SJSA1 (cell line): ENCODE measurements around the gene GPX8. TPM values are rescaled to one million over a fixed set of nuclear protein-coding genes. Genes with fewer than 3 reads are reported as not detected.

ENCODE experiments used
- DNase-seq, 2 experiments: peaks; one replicate each; pipeline ENCODE4 v3.0.0-alpha.2; 2015 to 2020; ENCODE audit warnings: low spot score in 2 of 2, low read depth in 1 of 2
- H3K27ac ChIP-seq: fragments of 250-450 bp; sonication (Bioruptor Pico); 2 replicates; pipeline ENCODE4 v1.5.1; 2020; ENCODE audit warnings: mild to moderate bottlenecking, moderate library complexity
- H3K27me3 ChIP-seq: fragments of 250-450 bp; sonication (Bioruptor Pico); replicated peaks from 2 replicates; pipeline ENCODE4 v1.5.1; 2020; ENCODE audit warnings: mild to moderate bottlenecking, moderate library complexity
- H3K36me3 ChIP-seq: fragments of 250-450 bp; sonication (Bioruptor Pico); 2 replicates; pipeline ENCODE4 v1.5.1; 2020; ENCODE audit warnings: mild to moderate bottlenecking
- H3K4me1 ChIP-seq: fragments of 250-450 bp; sonication (Bioruptor Pico); replicated peaks from 2 replicates; pipeline ENCODE4 v1.6.1; 2021; ENCODE audit warnings: mild to moderate bottlenecking
- H3K4me3 ChIP-seq: fragments of 250-450 bp; sonication (Bioruptor Pico); 2 replicates; pipeline ENCODE4 v1.5.1; 2020; ENCODE audit warnings: mild to moderate bottlenecking
- H3K9me3 ChIP-seq: fragments of 250-450 bp; sonication (Bioruptor Pico); replicated peaks from 2 replicates; pipeline ENCODE4 v1.5.1; 2020; ENCODE audit warnings: mild to moderate bottlenecking
- total RNA-seq: library from RNA; depleted of rRNA; stranded (reverse); fragments of >200 nt; shearing (Covaris generic); gene quantifications from 2 replicates; pipeline ENCODE4 v1.2.3, GENCODE V29; 2014; rRNA removed

The GPX8 gene
- total RNA-seq, 1 experiment from 2014 or later, result 136 TPM

- H3K4me3 ChIP-seq, result no peak overlapping the region
These were observed 27.4 kb downstream of the GPX8 start for GRCh38 chr5:55187370-55187769.

GRCh38 chr5:55188656-55189540 is 28.9 kb downstream of the GPX8 start:
- Histone ChIP-seq H3K36me3 (no peaks in the 10 kb centered on the region), H3K9me3 (no peaks in the 10 kb centered on the region), H3K4me3 (no peak overlapping the region), H3K4me1 (no peaks in the 10 kb centered on the region), H3K27me3 (peaks cover 35% of the 10 kb centered on the region), H3K27ac (no peak overlapping the region)
- no peak for DNase-seq

More at GRCh38 chr5:55187370-55187769, 27.4 kb downstream of the GPX8 start:
- DNase-seq, result no peak
- Histone ChIP-seq H3K4me1 (no peaks in the 10 kb centered on the region), H3K27me3 (peaks cover 26% of the 10 kb centered on the region), H3K27ac (no peak overlapping the region), H3K36me3 (no peaks in the 10 kb centered on the region), H3K9me3 (no peaks in the 10 kb centered on the region)

- H3K36me3 ChIP-seq, result no peaks in the 10 kb centered on the region
- DNase-seq, result no peak
These were observed 31.2 kb downstream of the GPX8 start for GRCh38 chr5:55191165-55191564.

GRCh38 chr5:55205001-55205400 is 45.0 kb downstream of the GPX8 start:
- H3K36me3 ChIP-seq, result no peaks in the 10 kb centered on the region
- H3K4me3 ChIP-seq, result no peak overlapping the region
- H3K9me3 ChIP-seq, result no peaks in the 10 kb centered on the region
- DNase-seq, result no peak
- peaks cover 3% of the 10 kb centered on the region for H3K27me3 ChIP-seq
- no peak overlapping the region for H3K27ac ChIP-seq
- no peaks in the 10 kb centered on the region for H3K4me1 ChIP-seq

More at GRCh38 chr5:55191165-55191564, 31.2 kb downstream of the GPX8 start:
- Histone ChIP-seq H3K4me3 (no peak overlapping the region), H3K27ac (no peak overlapping the region), H3K27me3 (peaks cover 38% of the 10 kb centered on the region), H3K4me1 (no peaks in the 10 kb centered on the region), H3K9me3 (no peaks in the 10 kb centered on the region)

GRCh38 chr5:55211184-55211874 is 51.4 kb downstream of the GPX8 start:
- Histone ChIP-seq H3K9me3 (no peaks in the 10 kb centered on the region), H3K27ac (no peak overlapping the region), H3K36me3 (no peaks in the 10 kb centered on the region), H3K4me1 (no peaks in the 10 kb centered on the region), H3K27me3 (0 out of 2 replicates have a peak, but pooled peaks cover 3% of the 10 kb centered on the region), H3K4me3 (no peak overlapping the region)
- DNase-seq, result no peak

Other genes with a start within 250 kb of the GPX8 start
- gene ESM1, start 174.6 kb upstream of the GPX8 start, total RNA-seq, result 0.13 and 1.8 TPM in 2 replicates
- gene GZMK, start 135.9 kb upstream of the GPX8 start, total RNA-seq, result 0.05 TPM in 1 of 2 replicates, not detected in the other
- not detected in 2 replicates for gene GZMA, start 57.5 kb upstream of the GPX8 start, total RNA-seq
- gene CDC20B, start 13.0 kb downstream of the GPX8 start, total RNA-seq, result not detected in 2 replicates
- 0.08 and 3.0 TPM in 2 replicates for gene MCIDAS, start 67.1 kb downstream of the GPX8 start, total RNA-seq
- gene CCNO, start 73.4 kb downstream of the GPX8 start, total RNA-seq, result 0.34 TPM in 1 of 2 replicates, not detected in the other
- 28.4 and 38.7 TPM in 2 replicates for gene DHX29, start 147.5 kb downstream of the GPX8 start, total RNA-seq
- 93.3 and 113 TPM in 2 replicates for gene MTREX, start 147.8 kb downstream of the GPX8 start, total RNA-seq